ENCODE results near the gene FRMD4B. TPM values are rescaled to one million over a fixed set of nuclear protein-coding genes. Genes with fewer than 3 reads are reported as not detected.

Gene FRMD4B
- total and polyA plus RNA-seq, 2 experiments from 2014 or later, result 6.4 to 12.8 TPM

DNA sequence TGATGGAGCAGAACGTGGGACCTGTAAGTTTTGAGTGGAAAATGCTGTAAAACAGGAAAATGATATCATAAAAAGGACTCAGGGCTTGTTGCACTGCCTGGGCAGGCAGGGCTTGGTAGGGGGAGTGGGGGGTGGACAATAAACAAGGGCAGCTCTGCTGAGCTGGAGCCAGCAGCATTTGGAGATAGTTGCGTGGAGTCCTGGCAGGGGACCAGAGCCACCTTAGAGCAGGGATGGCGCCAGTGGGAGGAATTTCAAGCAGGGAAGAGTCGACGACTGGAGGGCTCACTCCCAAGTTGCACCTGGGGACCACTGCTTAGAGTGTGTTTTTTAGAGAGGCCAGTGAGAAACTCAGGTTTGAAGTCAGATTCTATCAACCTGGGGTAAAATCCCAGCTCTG lies 22.7 kb upstream of the FRMD4B start (continued):
- TF ChIP-seq ZNF462 (CRISPR knock-in tag; IDR thresholded peaks at IDR 0.05), result no peak

- H2AFZ ChIP-seq, result no peak overlapping the region
- no peak overlapping the region for H3K4me3 ChIP-seq
- no peak overlapping the region for H3K4me3 Mint-ChIP-seq
- H3K36me3 Mint-ChIP-seq (ENCODE audit: low read depth), result 0 out of 3 replicates have a peak, but pooled peaks cover 2% of the 10 kb centered on the region
- peaks cover 12% of the 10 kb centered on the region; the same call in 1 of the 2 replicates for H3K4me1 ChIP-seq (ENCODE audit: insufficient read depth)
- no peaks in the 10 kb centered on the region for H3K27me3 ChIP-seq (ENCODE audit: insufficient read depth)
- H3K27ac Mint-ChIP-seq, result no peak overlapping the region
- H3K79me2 ChIP-seq (replicated peaks; ENCODE audit: insufficient read depth), result no peaks in the 10 kb centered on the region
- H3K9me3 Mint-ChIP-seq, result peaks cover 4% of the 10 kb centered on the region; the same call in 1 of the 3 replicates
- H3F3A ChIP-seq (replicated peaks; ENCODE audit: low read depth), result no peaks in the 10 kb centered on the region
- H3K9me2 ChIP-seq (ENCODE audit: insufficient read depth), result no peaks in the 10 kb centered on the region
- no peaks in the 10 kb centered on the region for H4K20me1 ChIP-seq (replicated peaks; ENCODE audit: insufficient read depth)
- H3K27ac ChIP-seq (ENCODE audit: low read depth), result no peak overlapping the region
- peaks cover 2% of the 10 kb centered on the region for H3K27me3 Mint-ChIP-seq (ENCODE audit: insufficient read depth, low read depth, poor library complexity)
- DNase-seq (ENCODE audit: low spot score) (no peak), ATAC-seq (no peak)
- peaks cover 22% of the 10 kb centered on the region; the same call in 2 of the 3 replicates for H3K4me1 Mint-ChIP-seq
- no peaks in the 10 kb centered on the region for H3K36me3 ChIP-seq (ENCODE audit: insufficient read depth)
- no peak overlapping the region for H3K4me2 ChIP-seq
- TF ChIP-seq POLR2AphosphoS5 (IDR thresholded peaks at IDR 0.05; ENCODE audit: low read depth) (no peak), NANOG (IDR thresholded peaks at IDR 0.05; ENCODE audit: borderline replicate concordance) (no peak), EZH2 (IDR thresholded peaks at IDR 0.05; ENCODE audit: low read depth, unreplicated experiment) (no peak), EZH2phosphoT487 (IDR thresholded peaks at IDR 0.05; ENCODE audit: unreplicated experiment) (no peak), REST (IDR thresholded peaks at IDR 0.05; ENCODE audit: unreplicated experiment) (no peak), CREB1 (CRISPR knock-in tag; IDR thresholded peaks at IDR 0.05; ENCODE audit: low read depth) (no peak)
- TF ChIP-seq, protein P1, sequence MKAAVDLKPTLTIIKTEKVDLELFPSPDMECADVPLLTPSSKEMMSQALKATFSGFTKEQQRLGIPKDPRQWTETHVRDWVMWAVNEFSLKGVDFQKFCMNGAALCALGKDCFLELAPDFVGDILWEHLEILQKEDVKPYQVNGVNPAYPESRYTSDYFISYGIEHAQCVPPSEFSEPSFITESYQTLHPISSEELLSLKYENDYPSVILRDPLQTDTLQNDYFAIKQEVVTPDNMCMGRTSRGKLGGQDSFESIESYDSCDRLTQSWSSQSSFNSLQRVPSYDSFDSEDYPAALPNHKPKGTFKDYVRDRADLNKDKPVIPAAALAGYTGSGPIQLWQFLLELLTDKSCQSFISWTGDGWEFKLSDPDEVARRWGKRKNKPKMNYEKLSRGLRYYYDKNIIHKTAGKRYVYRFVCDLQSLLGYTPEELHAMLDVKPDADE (IDR thresholded peaks at IDR 0.05), result no peak
Observed at GRCh38 chr3:69407908-69408307, 22.0 kb upstream of the FRMD4B start.
